IPS-20b (cell line): Measurements from ENCODE around the gene INHBC.
"Not testable (repeated sequence)": the region's sequence is repeated elsewhere in the genome, so short reads cannot be mapped to it uniquely, and the experiment has no call there.

Source experiments
- H3K27ac ChIP-seq: one replicate; pipeline ENCODE4 v1.5.1; 2013; ENCODE audit warnings: low read length
- H3K27me3 ChIP-seq: 2 replicates; pipeline ENCODE4 v1.6.1; 2013; ENCODE audit warnings: mild to moderate bottlenecking, low read length, inconsistent platforms; ENCODE audit not compliant: insufficient read depth
- H3K36me3 ChIP-seq: 2 replicates; pipeline ENCODE4 v1.6.1; 2013; ENCODE audit warnings: low read depth, mild to moderate bottlenecking, inconsistent platforms, low read length, moderate library complexity; ENCODE audit not compliant: insufficient read depth
- H3K4me1 ChIP-seq: 2 replicates; pipeline ENCODE4 v1.6.1; 2013; ENCODE audit warnings: mild to moderate bottlenecking, control low read depth, inconsistent platforms, low read length, moderate library complexity; ENCODE audit not compliant: insufficient read depth
- H3K4me3 ChIP-seq: 2 replicates; pipeline ENCODE4 v1.5.1; 2013; ENCODE audit warnings: mild to moderate bottlenecking, low read length, inconsistent platforms
- H3K9ac ChIP-seq: 2 replicates; pipeline ENCODE4 v1.6.1; 2013; ENCODE audit warnings: low read depth, mild to moderate bottlenecking, inconsistent platforms, low read length, moderate library complexity
- H3K9me3 ChIP-seq: 2 replicates; pipeline ENCODE4 v1.6.1; 2013; ENCODE audit warnings: mild to moderate bottlenecking, low read depth, low read length, inconsistent platforms; ENCODE audit not compliant: insufficient read depth

The INHBC gene

DNA sequence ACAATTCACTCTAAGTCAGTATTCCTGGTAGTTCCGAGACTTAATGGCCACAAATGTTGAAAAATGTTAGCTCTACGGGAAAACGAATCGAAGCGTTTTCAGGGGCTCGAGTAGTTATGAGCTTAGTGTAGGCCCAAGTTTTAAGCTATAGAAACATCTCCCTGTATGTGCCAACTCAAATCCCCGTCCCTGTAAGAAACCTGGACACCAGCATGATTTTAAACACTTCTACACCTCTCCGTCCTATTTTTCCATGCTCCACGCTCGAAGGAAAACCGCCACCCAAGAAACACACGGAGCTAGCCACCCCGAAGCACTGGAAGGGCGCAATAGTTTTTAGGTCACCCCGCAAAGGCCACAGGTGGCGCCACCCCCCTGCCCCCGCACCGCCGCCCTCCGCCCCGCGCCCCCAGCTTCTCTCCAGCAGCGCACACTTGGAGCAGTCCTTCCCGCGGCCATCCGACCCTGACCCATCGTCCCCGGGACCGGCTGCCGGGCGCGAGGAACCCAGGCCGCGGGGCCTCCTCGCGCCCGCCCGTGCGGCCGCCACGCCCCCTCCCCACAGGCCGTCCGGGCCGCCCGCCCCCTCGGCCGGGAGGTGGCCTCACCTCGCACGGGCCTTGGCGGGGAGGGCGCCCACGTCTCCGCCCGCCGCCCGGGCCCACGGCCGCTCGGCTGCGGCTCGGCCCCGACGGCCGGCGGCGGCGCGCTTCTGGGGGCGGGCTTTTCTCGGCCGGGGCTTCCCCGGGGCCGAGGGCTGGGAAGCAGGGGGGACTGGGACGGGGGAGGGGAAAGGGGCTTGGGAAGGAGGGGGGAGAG lies 4.3 kb upstream of the INHBC start:
- Histone ChIP-seq H3K36me3 (no peaks in the 10 kb centered on the region), H3K27me3 (no peaks in the 10 kb centered on the region), H3K4me3 (peak overlapping the region; percentile 81), H3K4me1 (peaks cover 4% of the 10 kb centered on the region), H3K9me3 (no peaks in the 10 kb centered on the region), H3K27ac (no peak overlapping the region), H3K9ac (peak overlapping the region; percentile 77)

DNA sequence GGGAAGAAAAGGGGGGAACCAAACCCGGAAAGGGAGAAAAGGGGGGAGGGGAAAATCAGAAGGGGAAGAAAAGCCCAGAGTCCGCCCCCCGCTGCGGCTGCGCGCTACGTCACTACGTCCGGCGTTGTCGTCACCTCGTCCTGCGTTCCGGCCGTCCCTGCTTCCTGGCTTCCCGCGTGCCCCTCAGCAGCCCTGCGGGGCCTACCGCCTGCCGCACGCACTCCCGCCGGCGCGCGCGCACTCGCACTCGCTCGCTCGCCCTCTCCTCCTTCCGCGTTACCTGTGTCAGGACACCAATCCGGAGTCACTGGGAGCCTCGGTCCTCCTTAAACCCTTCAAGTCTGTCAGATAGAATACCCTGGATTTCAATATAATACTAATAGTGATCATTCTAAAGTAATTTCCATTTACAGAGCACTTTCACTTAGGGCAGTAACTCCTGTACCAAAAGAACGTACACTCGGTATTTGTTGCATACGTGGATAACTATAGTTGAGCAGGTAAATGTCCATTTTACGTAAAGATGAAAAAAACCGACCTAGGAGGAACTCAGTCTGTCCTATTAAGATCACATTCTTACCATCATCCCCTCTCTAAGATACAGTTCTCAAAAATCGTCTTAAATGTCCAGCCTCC lies 3.5 kb upstream of the INHBC start, which contains the start of gene R3HDM2:
TSS of gene R3HDM2 (minus strand) at position 113 of the 636 bp plus-strand sequence. CDS start 120,615 bp downstream, outside the sequence.
- H3K9ac ChIP-seq, result peak within 1 kb of the TSS; percentile 77
- no peak within 1 kb of the TSS for H3K27ac ChIP-seq
- H3K4me1 ChIP-seq, result peaks cover 4% of the 10 kb centered on the region
- no peaks in the 10 kb centered on the region for H3K27me3 ChIP-seq
- no peaks in the 10 kb centered on the region for H3K9me3 ChIP-seq
- H3K4me3 ChIP-seq, result peak within 1 kb of the TSS; percentile 81
- no peaks in the 10 kb centered on the region for H3K36me3 ChIP-seq

DNA sequence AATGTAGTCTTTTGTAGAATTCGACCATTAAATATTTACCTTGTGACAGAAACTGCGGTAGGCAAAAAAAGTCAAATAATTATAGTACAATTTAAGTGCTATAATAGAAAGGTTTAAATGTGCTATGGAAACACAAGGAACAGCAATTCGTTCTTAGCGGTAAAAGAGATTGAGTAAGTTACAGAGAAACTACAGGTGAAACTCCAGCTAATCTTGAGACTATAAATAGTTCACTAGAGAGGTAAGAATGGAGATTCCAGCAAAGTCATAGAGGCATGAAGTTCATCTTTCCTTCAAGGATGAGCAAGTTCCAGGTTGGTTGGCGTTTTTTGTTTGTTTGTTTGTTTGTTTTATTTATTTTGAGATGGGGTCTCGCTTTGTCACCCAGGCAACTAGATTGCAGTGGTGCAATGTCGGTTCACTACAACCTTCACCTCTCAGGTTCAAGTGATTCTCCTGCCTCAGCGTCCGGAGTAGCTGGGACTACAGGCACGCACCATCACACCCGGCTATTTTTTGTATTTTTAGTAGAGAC lies 2.9 kb upstream of the INHBC start:
- H3K36me3 ChIP-seq, result no peaks in the 10 kb centered on the region
- peaks cover 4% of the 10 kb centered on the region for H3K4me1 ChIP-seq
- H3K4me3 ChIP-seq, result peak overlapping the region; percentile 81
- H3K27ac ChIP-seq, result no peak overlapping the region
- no peaks in the 10 kb centered on the region for H3K9me3 ChIP-seq
- no peaks in the 10 kb centered on the region for H3K27me3 ChIP-seq
- H3K9ac ChIP-seq, result peak overlapping the region; percentile 67; the same call in 1 of the 2 replicates

DNA sequence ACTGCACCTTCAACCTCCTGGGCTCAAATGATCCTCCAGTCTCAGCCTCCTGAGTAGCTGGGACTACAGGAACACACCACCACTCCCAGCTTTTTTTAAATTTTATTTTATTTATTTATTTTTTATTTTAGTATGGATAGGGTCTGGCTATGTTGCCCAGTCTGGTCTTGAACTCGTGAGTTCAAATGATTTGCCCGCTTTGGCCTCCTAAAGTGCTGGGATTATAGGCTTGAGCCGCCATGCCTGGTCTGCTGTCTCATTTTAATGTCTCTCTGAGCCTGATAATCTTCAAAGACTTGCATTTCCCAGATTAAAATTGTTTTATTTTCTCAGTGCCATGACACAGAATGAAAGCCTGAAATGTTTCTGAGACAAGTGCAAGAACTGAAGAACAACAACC lies 1.2 kb upstream of the INHBC start:
- Histone ChIP-seq H3K4me3 (no peak overlapping the region), H3K4me1 (peaks cover 4% of the 10 kb centered on the region; the same call in 1 of the 2 replicates), H3K9ac (no peak overlapping the region), H3K9me3 (no peaks in the 10 kb centered on the region), H3K36me3 (no peaks in the 10 kb centered on the region), H3K27ac (no peak overlapping the region), H3K27me3 (no peaks in the 10 kb centered on the region)

DNA sequence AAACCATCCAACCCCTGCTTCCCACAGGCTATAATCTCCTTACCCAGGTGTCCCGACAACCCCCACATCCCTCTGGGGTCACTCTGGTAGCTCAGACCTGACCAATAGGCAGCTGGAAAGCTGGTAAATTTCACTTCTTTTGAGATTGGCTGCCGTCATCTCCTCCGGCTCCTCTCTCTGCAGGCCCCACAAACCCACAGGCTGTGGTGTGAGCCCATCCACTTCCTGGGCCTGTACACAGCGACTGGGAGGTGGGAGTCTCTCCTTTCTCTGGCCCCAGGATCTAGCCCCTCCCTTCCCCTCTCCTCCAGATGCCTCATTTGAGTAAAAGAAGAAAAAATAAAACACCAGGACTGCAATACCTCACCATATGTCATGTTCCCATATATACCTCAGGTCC lies 709 bp downstream of the INHBC start:
- no peak overlapping the region for H3K9ac ChIP-seq
- no peak overlapping the region for H3K27ac ChIP-seq
- no peaks in the 10 kb centered on the region for H3K27me3 ChIP-seq
- H3K9me3 ChIP-seq, result no peaks in the 10 kb centered on the region
- H3K4me1 ChIP-seq, result no peaks in the 10 kb centered on the region; the same call in 1 of the 2 replicates
- H3K36me3 ChIP-seq, result no peaks in the 10 kb centered on the region
- no peak overlapping the region for H3K4me3 ChIP-seq

DNA sequence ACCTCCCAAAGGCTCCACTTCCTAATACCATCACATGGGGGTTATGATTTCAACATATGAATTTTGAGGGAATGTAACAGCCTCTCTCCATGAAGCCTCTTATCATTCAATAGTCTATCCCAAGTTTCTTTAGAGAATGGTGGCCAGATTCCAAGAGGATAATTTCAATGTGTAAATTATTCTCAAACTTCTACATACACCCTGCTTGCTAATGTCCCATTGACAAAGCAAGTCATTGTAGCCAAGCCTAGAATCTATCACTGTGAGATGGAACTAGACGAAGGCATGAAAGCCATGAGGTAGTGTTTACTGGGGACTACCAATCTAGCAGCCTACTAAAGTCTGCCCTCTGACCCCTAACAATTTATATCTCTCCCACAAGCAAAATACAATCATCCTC lies 3.8 kb downstream of the INHBC start:
- Histone ChIP-seq H3K9me3 (peaks cover 4% of the 10 kb centered on the region), H3K27ac (no peak overlapping the region), H3K36me3 (no peaks in the 10 kb centered on the region), H3K4me1 (no peaks in the 10 kb centered on the region), H3K27me3 (no peaks in the 10 kb centered on the region), H3K4me3 (no peak overlapping the region), H3K9ac (no peak overlapping the region)

DNA sequence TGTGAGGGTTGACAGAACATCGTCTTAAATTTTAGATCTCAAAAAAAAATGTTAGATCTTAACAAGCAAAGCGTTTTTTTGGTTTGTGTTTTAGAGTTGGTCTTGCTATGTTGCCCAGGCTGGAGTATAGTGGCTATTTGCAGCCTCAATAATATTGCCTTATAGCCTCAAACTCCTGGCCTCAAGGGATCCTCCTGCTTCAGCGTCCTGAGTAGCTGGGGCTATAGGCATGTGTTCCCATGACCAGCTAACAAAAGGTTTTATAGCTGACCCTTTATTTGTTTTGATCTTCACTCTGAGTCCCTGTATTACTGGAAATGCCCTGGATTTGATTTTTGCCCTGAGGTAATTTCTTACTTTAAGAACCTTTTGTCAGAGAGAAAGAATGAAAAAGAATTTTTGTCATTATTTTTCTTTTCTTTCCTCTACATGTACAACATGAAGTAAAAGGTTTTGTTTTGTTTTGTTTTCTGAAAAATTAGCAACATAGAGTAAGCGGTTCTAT lies 5.2 kb downstream of the INHBC start:
- no peak overlapping the region for H3K9ac ChIP-seq
- H3K27ac ChIP-seq, result no peak overlapping the region
- H3K4me3 ChIP-seq, result no peak overlapping the region
- no peaks in the 10 kb centered on the region for H3K36me3 ChIP-seq
- H3K4me1 ChIP-seq, result no peaks in the 10 kb centered on the region
- H3K9me3 ChIP-seq, result peaks cover 4% of the 10 kb centered on the region
- no peaks in the 10 kb centered on the region for H3K27me3 ChIP-seq

DNA sequence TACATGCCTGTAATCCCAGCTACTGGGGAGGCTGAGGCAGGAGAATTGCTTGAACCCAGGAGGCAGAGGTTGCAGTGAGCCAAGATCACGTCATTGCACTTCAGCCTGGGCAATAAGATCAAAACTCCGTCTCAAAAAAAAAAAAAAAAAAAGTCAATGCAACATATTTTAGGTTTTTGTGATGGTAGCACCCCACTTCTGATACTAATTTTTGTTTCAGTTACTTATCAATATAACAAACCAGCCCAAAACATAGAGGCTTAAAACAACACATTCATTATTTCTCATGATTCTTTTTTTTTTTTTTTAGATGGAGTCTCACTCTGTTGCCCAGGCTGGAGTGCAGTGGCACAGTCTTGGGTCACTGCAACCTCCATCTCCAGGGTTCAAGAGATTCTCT lies 6.8 kb downstream of the INHBC start:
- not testable (repeated sequence) for H3K9me3 ChIP-seq, H3K27me3 ChIP-seq, H3K9ac ChIP-seq, H3K36me3 ChIP-seq, H3K4me3 ChIP-seq, H3K4me1 ChIP-seq, H3K27ac ChIP-seq

DNA sequence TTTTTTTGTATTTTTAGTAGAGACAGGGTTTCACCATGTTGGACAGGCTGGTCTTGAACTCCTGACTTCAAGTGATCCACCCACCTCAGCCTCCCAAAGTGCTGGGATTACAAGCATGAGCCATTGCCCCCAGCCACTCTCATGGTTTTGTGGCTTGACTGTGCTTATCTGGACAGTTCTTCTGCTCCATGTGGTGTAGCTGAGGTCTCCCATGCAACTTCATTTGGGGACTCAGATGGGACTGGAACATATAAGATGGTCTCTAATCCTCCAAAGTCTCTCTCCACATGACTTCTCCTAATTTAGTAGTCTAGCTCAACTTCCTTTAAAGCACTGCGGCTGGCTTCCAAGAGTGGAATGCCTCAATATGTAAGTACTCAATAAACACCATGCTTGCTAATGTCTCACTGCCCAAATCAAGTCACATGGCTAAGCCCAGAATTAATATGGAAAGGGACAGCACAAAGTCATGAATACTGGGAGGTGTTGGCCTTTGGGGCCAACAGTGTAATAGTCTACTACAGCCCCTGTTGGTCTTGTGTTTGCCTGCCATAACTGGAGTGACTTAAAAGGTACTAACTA lies 7.4 kb downstream of the INHBC start:
- Histone ChIP-seq H3K4me3 (no peak overlapping the region), H3K27me3 (no peaks in the 10 kb centered on the region), H3K9ac (no peak overlapping the region), H3K9me3 (peaks cover 4% of the 10 kb centered on the region), H3K36me3 (no peaks in the 10 kb centered on the region), H3K27ac (no peak overlapping the region), H3K4me1 (no peaks in the 10 kb centered on the region)

DNA sequence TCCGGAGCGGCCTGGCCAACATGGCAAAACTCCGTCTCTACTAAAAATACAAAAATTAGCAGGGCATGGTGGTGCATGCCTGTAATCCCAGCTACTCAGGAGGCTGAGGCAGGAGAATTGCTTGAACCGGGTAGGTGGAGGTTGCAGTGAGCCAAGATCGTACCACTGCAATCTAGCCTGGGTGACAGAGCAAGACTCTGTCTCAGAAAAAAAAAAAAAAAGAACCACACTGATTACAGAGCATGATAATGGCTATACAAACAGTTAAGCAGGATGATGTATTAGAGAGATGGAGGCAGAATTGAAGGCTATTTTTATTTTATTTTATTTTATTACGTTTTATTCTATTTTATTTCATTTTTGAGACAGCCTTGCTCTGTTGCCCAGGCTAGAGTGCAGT lies 9.8 kb downstream of the INHBC start:
- H3K9ac ChIP-seq, H3K4me3 ChIP-seq, H3K9me3 ChIP-seq: not testable (repeated sequence)

DNA sequence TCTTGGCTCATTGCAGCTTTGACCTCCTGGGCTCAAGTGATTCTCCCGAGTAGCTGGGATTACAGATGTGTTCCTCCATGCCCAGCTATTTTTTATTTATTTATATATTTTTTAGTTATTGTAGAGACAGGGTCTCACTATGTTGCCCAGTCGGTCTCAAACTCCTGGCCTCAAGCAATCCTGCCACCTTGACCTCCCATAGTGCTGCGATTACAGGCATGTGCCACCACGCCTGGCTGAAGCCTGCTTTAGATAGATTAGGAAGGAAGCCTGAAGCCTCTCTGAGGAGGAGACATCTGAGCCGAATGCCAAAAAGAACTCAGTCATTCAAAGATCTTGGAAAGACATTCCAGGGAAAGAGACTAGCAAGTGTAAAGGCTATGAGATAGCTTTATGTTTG lies 10.2 kb downstream of the INHBC start:
- Histone ChIP-seq H3K9me3 (peaks cover 4% of the 10 kb centered on the region), H3K36me3 (no peaks in the 10 kb centered on the region), H3K27ac (no peak overlapping the region), H3K27me3 (no peaks in the 10 kb centered on the region), H3K4me3 (no peak overlapping the region), H3K9ac (no peak overlapping the region), H3K4me1 (no peaks in the 10 kb centered on the region)

More for the DNA sequence above, 9.8 kb downstream of the INHBC start:
- not testable (repeated sequence) for H3K36me3 ChIP-seq, H3K27ac ChIP-seq, H3K27me3 ChIP-seq, H3K4me1 ChIP-seq
